GM18907 (cell line): ENCODE measurements around the gene CACNA1C.

Experiments
- ATAC-seq: cut with Tn5 transposase; IDR thresholded peaks from one replicate; pipeline ENCODE4 v1.9.1; 2021; ENCODE audit warnings: mild to moderate bottlenecking, moderate library complexity; ENCODE audit not compliant: unreplicated experiment

Gene CACNA1C

DNA sequence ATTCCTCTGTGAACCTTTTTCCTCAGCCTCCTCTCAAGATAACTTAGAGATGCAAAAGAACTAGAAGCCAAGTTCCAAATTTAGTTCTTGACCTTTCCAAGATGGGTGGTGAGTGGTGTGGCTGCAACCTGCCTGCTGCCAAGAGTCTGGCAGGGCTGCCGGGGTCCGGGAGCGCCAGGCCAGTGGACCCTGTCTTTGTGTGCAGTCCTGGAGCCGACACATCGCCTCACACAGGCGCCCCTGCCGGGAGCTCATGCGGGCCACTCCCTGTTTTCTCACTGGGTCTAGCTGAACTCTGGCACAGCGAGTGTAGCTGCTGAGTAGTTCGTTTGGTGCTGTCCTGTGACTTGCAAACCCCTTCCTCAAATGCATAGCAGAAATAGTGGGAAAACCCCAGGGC, 84.9 kb downstream of the CACNA1C start:
- ATAC-seq: no peak

DNA sequence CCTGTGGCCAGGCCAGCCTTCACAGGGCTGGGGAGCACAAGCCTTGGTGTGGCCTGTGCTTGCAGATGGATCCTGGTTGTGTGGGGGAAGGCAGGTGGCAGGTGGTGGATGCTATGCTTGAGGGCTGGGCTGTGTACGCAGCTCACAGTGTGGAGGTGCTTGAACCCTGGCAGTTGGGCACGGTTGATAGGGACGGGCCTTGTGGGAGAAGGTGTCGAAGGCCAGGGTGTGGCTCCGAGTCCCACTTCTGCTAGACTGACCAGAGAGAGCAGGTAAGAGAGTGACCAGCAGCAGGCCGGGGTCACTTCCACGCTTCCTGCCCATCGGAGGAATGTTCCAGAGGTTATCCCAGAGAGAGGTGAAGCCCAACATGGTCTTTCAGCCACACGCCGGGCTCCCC, 85.5 kb downstream of the CACNA1C start:
- ATAC-seq: no peak

- no peak for ATAC-seq
Measured at GRCh38 chr12:2138871-2139308, 86.1 kb downstream of the CACNA1C start.

DNA sequence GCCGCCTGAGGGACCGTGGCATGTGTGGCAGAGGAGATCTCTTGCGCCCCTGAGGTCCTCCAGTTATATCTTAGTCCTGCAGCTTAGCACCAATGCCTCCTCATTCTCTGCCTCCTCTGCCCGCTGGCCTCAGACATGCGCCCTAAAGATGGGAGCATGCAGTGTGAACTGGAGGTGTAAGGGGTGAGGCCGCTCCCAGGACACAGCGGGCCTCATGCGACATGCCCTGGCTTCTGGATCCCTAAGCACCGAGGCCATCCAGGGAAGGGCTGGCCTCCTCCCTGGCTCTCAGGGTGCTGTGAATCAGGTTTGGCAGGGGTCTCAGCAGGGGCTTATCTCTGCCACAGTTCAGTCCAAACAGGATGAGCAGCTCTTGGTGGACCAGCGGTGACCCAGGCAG, 86.9 kb downstream of the CACNA1C start:
- ATAC-seq: no peak

GRCh38 chr12:2140858-2141519, 88.2 kb downstream of the CACNA1C start:
- no peak for ATAC-seq

DNA sequence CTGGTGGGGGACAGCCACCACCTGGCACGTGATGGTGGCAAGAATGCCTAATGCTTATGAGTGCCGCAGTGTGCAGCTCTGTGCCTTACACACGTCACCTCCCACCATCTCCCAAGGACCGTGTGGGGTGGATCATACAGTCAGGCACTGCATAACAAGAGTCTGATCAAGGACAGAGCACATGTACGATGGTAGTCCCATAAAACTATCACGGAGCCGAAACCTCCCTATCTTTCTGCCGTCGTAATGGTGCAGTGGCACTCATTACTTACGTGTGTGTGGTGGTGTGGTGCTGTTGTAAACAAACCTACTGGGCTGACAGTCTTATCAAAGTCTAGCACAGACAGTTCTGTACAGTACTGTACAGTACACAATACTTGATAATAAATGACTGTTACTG, 89.3 kb downstream of the CACNA1C start:
- ATAC-seq: no peak

GRCh38 chr12:2144951-2145350, 92.2 kb downstream of the CACNA1C start:
- ATAC-seq: no peak

DNA sequence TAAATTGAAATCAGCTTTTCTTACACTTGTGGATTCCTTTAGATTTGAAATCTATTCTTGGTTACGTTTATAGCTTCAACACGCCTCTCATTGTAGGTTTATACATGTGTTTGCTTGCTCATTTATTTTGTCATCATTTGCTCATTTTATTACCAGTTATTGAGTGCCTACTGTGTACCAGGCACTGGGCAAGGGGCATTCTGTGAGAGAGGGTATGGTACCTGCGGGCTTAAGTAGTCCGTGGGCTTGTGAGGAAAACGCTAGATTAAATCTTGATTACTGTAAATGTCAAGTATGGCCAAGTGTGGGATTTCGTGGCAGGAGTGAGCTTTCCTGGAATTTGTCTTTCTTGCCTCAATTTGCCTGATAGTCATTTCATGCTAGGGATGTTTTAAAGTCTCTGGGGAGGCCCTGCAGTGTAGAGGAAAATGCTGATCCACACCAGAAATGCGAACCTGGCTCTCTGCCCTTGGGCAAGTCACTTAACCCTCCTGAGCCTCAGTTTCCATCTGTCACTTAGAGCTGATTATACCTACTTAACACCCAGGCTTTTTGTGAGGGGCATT, 92.7 kb downstream of the CACNA1C start:
- ATAC-seq: no peak

GRCh38 chr12:2147335-2147734, 94.5 kb downstream of the CACNA1C start:
- no peak for ATAC-seq

DNA sequence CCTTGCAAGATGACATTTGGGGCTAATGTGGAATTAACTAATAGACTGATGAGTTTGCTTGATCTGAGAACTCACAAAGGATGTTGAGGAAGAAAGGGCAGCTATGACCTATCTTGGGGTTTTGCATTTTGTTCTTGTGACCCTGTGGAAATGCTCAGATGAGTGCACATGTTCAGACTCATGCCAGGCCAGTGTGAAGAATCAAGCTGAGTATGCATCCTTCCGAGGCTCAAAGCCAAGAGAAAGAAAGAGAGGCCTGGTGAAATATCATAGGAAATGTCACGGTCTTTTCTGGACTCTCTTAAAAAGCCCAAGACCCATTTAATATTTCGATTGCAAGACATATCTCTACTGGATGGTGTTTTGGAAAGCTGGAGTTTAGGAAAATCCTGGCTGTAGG, 96.3 kb downstream of the CACNA1C start:
- no peak for ATAC-seq

GRCh38 chr12:2150833-2151232, 98.0 kb downstream of the CACNA1C start:
- ATAC-seq: no peak

- no peak for ATAC-seq
Measured at GRCh38 chr12:2151391-2151790, 98.6 kb downstream of the CACNA1C start.

DNA sequence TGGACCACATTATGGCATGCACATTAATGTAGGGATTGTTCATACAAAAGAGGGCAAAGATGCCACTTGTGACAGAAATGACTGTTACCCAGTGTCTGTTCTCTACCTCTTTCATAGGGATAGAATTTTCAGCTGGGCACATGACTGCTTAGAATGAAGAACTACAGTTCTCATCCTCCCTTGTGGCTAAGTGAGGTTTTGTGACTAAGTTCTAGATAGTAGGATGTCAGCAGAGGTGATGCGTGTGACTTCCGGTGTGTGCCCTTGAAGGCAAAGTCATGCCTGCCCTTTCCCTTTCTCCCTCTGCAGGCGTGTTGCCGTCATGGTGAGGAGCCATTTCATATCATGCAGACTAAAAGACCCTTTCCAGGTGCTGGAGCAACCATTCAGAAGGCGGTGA, 99.3 kb downstream of the CACNA1C start:
- ATAC-seq: no peak

DNA sequence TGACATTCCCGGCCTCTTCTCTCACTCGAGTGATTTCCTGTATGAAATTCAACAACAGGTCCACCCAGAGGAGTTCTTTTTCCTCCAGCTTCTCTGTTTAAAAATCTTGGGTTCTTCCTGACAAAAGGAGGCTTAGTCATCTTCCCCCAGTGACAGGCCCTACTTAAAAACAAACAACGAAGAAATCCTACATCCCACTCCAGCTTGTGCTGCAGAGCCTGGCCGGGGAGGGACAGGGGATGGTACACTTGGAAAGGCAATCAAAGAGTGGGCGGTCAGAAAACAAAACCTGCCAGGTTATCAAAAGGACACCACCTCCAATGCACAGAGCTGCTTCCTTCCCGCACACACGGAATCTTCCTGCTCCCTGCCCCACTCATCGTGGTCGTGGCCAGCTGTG, 101.3 kb downstream of the CACNA1C start:
- ATAC-seq: no peak

GRCh38 chr12:2154521-2154920, 101.7 kb downstream of the CACNA1C start:
- no peak for ATAC-seq

DNA sequence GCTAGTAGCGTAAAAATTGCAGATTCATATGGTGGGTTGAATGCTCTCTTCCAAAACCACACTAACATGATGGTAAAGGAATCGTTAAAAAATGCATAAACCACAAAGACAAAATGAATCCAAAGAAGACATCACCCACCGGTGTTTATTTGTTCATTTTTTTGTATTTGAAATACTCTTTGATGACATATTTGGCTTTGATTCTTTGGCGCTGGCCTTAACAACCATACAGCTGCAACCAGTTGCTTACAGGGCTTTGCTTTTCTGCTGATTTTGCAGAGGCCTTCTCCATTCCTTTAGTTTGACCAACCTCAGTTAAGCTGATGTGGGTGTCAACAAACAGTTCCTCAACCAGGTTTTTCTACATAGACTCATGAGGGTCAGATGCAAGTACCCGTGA, 103.5 kb downstream of the CACNA1C start:
- ATAC-seq: no peak

GRCh38 chr12:2160043-2160442, 107.3 kb downstream of the CACNA1C start:
- ATAC-seq: no peak

GRCh38 chr12:2161473-2161872, 108.7 kb downstream of the CACNA1C start:
- no peak for ATAC-seq

GRCh38 chr12:2163177-2163941, 110.6 kb downstream of the CACNA1C start:
- ATAC-seq: no peak

GRCh38 chr12:2165021-2165420, 112.2 kb downstream of the CACNA1C start:
- no peak for ATAC-seq

DNA sequence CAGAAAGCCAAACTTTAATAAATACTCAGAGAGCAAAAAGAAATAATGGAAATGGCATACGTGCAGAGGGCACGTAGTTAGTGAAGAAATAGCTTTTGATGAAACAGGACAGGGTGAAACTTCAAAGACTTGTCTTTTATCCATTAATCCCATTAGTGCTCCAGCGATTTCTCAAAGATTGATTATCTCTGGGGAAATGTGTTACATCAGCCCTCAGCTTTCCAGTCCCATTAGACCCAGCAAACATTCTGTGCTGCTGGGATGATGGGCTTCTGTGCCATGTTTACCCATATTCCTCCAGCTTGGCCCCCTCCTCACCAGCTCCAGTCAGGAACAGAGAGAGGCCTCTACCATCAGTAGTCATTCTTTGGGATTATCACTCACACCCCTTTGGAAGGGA, 113.1 kb downstream of the CACNA1C start:
- no peak for ATAC-seq

DNA sequence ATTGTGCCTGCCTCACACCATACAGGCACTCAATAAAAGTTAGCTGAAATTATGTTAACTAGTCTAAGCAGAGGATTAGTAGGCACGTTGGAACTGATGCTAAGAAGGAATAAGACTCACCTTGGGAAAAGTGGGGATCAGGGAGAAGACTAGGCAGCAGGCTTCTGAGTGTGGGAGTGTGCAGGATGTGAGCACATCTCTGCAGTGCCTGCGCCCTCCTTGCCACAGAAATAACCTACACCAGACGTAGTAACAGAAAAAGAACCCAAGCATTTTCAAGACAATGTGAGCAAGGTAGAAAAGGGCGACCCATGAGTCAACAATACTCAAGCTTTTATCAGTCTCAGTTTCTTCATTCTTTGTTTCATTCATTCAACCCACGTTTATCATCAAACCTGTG, 113.9 kb downstream of the CACNA1C start:
- ATAC-seq: no peak
